Chondrocyte (in vitro differentiated cells): Measurements from ENCODE around the gene KCNE5. TPM values are rescaled to one million over a fixed set of nuclear protein-coding genes. Genes with fewer than 3 reads are reported as not detected.
"Not testable (repeated sequence)": the region's sequence is repeated elsewhere in the genome, so short reads cannot be mapped to it uniquely, and the experiment has no call there.

Experiments used
- DNase-seq: peaks from one replicate; pipeline ENCODE4 v3.0.0; 2021; ENCODE audit warnings: mixed read lengths, low spot score
- H3K27ac Mint-ChIP-seq: one replicate; pipeline ENCODE4 v1.8.0; 2021; ENCODE audit warnings: mild to moderate bottlenecking, moderate library complexity, mixed read lengths; ENCODE audit not compliant: unreplicated experiment
- H3K27me3 Mint-ChIP-seq: 2 replicates; pipeline ENCODE4 v1.8.0; 2021; ENCODE audit warnings: low read depth, mixed read lengths
- H3K36me3 Mint-ChIP-seq: 2 replicates; pipeline ENCODE4 v1.8.0; 2021; ENCODE audit warnings: low read depth, mixed read lengths
- H3K4me1 Mint-ChIP-seq: 2 replicates; pipeline ENCODE4 v1.8.0; 2021; ENCODE audit warnings: low read depth, mild to moderate bottlenecking, mixed read lengths
- H3K4me3 Mint-ChIP-seq: one replicate; pipeline ENCODE4 v1.8.0; 2021; ENCODE audit warnings: mild to moderate bottlenecking, moderate library complexity, mixed read lengths; ENCODE audit not compliant: unreplicated experiment
- H3K9me3 Mint-ChIP-seq: 2 replicates; pipeline ENCODE4 v1.8.0; 2021; ENCODE audit warnings: low read depth, mixed read lengths
- CTCF ChIP-seq: fragments of 200-600 bp; sonication (generic); IDR thresholded peaks from 2 replicates; pipeline ENCODE4 v1.5.0; 2021; ENCODE audit warnings: antibody characterized with exemption, mild to moderate bottlenecking, moderate library complexity
- total RNA-seq: library from RNA; stranded (reverse); gene quantifications from 3 replicates; pipeline ENCODE4 v1.2.1, GENCODE V29; 2021

KCNE5 gene
- total RNA-seq, 1 donor from 2014 or later, result 0.62 TPM

- no peak for DNase-seq
- Mint-ChIP-seq H3K4me3 (no peak overlapping the region), H3K9me3 (no peaks in the 10 kb centered on the region), H3K36me3 (no peaks in the 10 kb centered on the region), H3K4me1 (peaks cover 3% of the 10 kb centered on the region), H3K27me3 (peaks cover 14% of the 10 kb centered on the region), H3K27ac (no peak overlapping the region)
- TF ChIP-seq CTCF, result no peak
Observed at GRCh38 chrX:109578916-109579315, 46.1 kb downstream of the KCNE5 start.

- DNase-seq, result no peak
- no peak overlapping the region for H3K4me3 Mint-ChIP-seq
- peaks cover 3% of the 10 kb centered on the region for H3K4me1 Mint-ChIP-seq
- no peaks in the 10 kb centered on the region for H3K36me3 Mint-ChIP-seq
- no peak overlapping the region for H3K27ac Mint-ChIP-seq
- TF ChIP-seq CTCF, result no peak
- no peaks in the 10 kb centered on the region for H3K9me3 Mint-ChIP-seq
- peaks cover 17% of the 10 kb centered on the region for H3K27me3 Mint-ChIP-seq
Observed at GRCh38 chrX:109577055-109577454, 47.9 kb downstream of the KCNE5 start.

DNA sequence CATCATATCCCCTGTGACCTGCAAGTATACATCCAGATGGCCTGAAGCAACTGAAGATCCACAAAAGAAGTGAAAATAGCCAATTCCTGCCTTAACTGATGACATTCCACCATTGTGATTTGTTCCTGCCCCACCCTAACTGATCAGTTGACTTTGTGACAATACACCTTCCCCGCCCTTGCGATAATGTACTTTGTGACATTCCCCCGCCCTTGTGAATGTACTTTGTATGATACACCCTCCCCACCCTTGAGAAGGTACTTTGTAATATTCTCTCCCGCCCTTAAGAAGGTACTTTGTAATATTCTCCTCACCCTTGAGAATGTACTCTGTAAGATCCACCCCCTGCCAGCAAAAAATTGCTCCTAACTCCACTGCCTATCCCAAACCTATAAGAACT lies 48.9 kb downstream of the KCNE5 start:
- H3K9me3 Mint-ChIP-seq, H3K4me3 Mint-ChIP-seq, H3K36me3 Mint-ChIP-seq, H3K27ac Mint-ChIP-seq, DNase-seq, H3K4me1 Mint-ChIP-seq: not testable (repeated sequence)
- H3K27me3 Mint-ChIP-seq, result peaks cover 13% of the 10 kb centered on the region

Other genes with a start within 250 kb of the KCNE5 start
- not detected in 3 replicates for gene GUCY2F, start 143.1 kb downstream of the KCNE5 start, total RNA-seq
- gene NXT2, start 88.3 kb downstream of the KCNE5 start, total RNA-seq, result 9.5 to 15.8 TPM (median 9.8 TPM) in 3 replicates
- 63.3 to 65.5 TPM (median 64.5 TPM) in 3 replicates for gene ACSL4, start 108.1 kb upstream of the KCNE5 start, total RNA-seq